HCT116 (cell line): ENCODE results near the gene CDK18. TPM values are rescaled to one million over a fixed set of nuclear protein-coding genes. Genes with fewer than 3 reads are reported as not detected.

ENCODE experiments used
- ATAC-seq: fragments of 200-7000 bp; cut with Tn5 transposase; 2 replicates; pipeline ENCODE4 v1.9.1; 2020; ENCODE audit warnings: mild to moderate bottlenecking, moderate library complexity
- BruUV-seq: library from RNA; stranded (reverse); fragments of 400-500 nt; replicated peaks from 2 replicates; lab custom pipeline; 2021; lab: Mats Ljungman, UMichigan
- CTCF ChIA-PET: fragments of 300-600 bp; sonication (Branson Sonifier 250); formaldehyde crosslinking; loops from one replicate; lab custom pipeline; 2021; ENCODE audit warnings: antibody characterized with exemption; lab: Charles Lee
- POLR2A ChIA-PET: fragments of 300-600, 350-600 bp; sonication (Branson Sonifier 250); formaldehyde crosslinking; loops from one replicate; lab custom pipeline; 2021; ENCODE audit warnings: antibody characterized with exemption; lab: Charles Lee
- RAD21 ChIA-PET, 2 experiments: fragments of 300-600 bp; sonication (Branson Sonifier 250); formaldehyde crosslinking; loops; one replicate each; lab custom pipeline; 2023; ENCODE audit warnings: low total read pairs in 2 of 2; ENCODE audit not compliant: uncharacterized antibody in 2 of 2, unreplicated experiment in 2 of 2, low non-redundant PET in 1 of 2; lab: Charles Lee
- DNase-seq: peaks from one replicate; pipeline ENCODE4 v3.0.0-alpha.2; 2010; ENCODE audit warnings: low read depth, low spot score
- H2AFZ ChIP-seq: fragments of 200-600 bp; shearing (Covaris generic), sonication (generic); 2 replicates; pipeline ENCODE4 v1.6.1; 2017; ENCODE audit warnings: low read depth, mixed run types, mixed read lengths, antibody characterized with exemption, low read length; ENCODE audit not compliant: poor library complexity, severe bottlenecking
- H3K27ac ChIP-seq: 2 replicates; pipeline ENCODE4 v1.5.1; 2012; ENCODE audit warnings: low read depth, low read length
- H3K27me3 ChIP-seq: fragments of 200-600 bp; sonication (generic); 2 replicates; pipeline ENCODE4 v1.6.1; 2016; ENCODE audit warnings: mixed run types, low read length, mixed read lengths; ENCODE audit not compliant: insufficient read depth
- H3K36me3 ChIP-seq, 2 experiments: fragments of 200-500 bp in 1 of 2; fragments of 200-600 bp in 1 of 2; sonication (Bioruptor generic) in 1 of 2; sonication (generic) in 1 of 2; 2 replicates each; pipeline versions ENCODE4 v1.5.1 to v1.6.1; 2014 to 2016; ENCODE audit warnings: low read length in 2 of 2, inconsistent platforms in 1 of 2, mixed read lengths in 1 of 2, mixed run types in 1 of 2; ENCODE audit not compliant: insufficient read depth in 2 of 2, control insufficient read depth in 1 of 2
- H3K4me1 ChIP-seq, 2 experiments: fragments of 200-600 bp in 1 of 2; sonication (generic) in 1 of 2; 2 replicates each; pipeline versions ENCODE4 v1.5.1 to v1.6.1; 2012 to 2017; ENCODE audit warnings: low read length in 2 of 2, inconsistent platforms in 1 of 2, mild to moderate bottlenecking in 1 of 2, mixed read lengths in 1 of 2, mixed run types in 1 of 2, moderate library complexity in 1 of 2; ENCODE audit not compliant: insufficient read depth in 2 of 2, control insufficient read depth in 1 of 2
- H3K4me2 ChIP-seq: fragments of 200-600 bp; sonication (generic); 2 replicates; pipeline ENCODE4 v1.6.1; 2017; ENCODE audit warnings: mixed run types, low read length, mixed read lengths
- H3K4me3 ChIP-seq, 2 experiments: fragments of 200-600 bp in 1 of 2; sonication (generic) in 1 of 2; replicated peaks in 1 of 2; 2 replicates each; pipeline ENCODE4 v1.5.1; 2011 to 2016; ENCODE audit warnings: low read length in 2 of 2, control low read depth in 1 of 2, low read depth in 1 of 2, mild to moderate bottlenecking in 1 of 2, mixed read lengths in 1 of 2, mixed run types in 1 of 2
- H3K79me2 ChIP-seq: fragments of 200-600 bp; sonication (generic); 2 replicates; pipeline ENCODE4 v1.6.1; 2017; ENCODE audit warnings: mild to moderate bottlenecking, mixed run types, low read length, moderate library complexity, mixed read lengths; ENCODE audit not compliant: insufficient read depth
- H3K9ac ChIP-seq: fragments of 200-600 bp; sonication (generic); 2 replicates; pipeline ENCODE4 v1.6.1; 2016; ENCODE audit warnings: low read length, mixed read lengths
- H3K9me2 ChIP-seq: fragments of 200-600 bp; sonication (generic), shearing (Covaris generic); 2 replicates; pipeline ENCODE4 v1.6.1; 2017; ENCODE audit warnings: mixed run types, mild to moderate bottlenecking, moderate library complexity; ENCODE audit not compliant: insufficient read depth
- H3K9me3 ChIP-seq, 2 experiments: fragments of 200-500 bp in 1 of 2; fragments of 200-600 bp in 1 of 2; sonication (Bioruptor generic) in 1 of 2; sonication (generic) in 1 of 2; 2 replicates each; pipeline ENCODE4 v1.6.1; 2014 to 2017; ENCODE audit warnings: low read length in 2 of 2, mixed read lengths in 2 of 2, inconsistent platforms in 1 of 2, low read depth in 1 of 2, mild to moderate bottlenecking in 1 of 2, mixed run types in 1 of 2, moderate library complexity in 1 of 2; ENCODE audit not compliant: control insufficient read depth in 1 of 2, insufficient read depth in 1 of 2
- H4K20me1 ChIP-seq: fragments of 200-600 bp; sonication (generic), shearing (Covaris generic); 2 replicates; pipeline ENCODE4 v1.6.1; 2017; ENCODE audit warnings: mixed run types, mild to moderate bottlenecking, moderate library complexity; ENCODE audit not compliant: insufficient read depth
- ATF3 ChIP-seq: IDR thresholded peaks from 2 replicates; pipeline ENCODE4 v1.6.1; 2012
- CBX3 ChIP-seq: IDR thresholded peaks from 2 replicates; pipeline ENCODE4 v1.6.1; 2012; ENCODE audit warnings: low read depth
- CEBPB ChIP-seq: IDR thresholded peaks from 2 replicates; pipeline ENCODE4 v1.6.1; 2012; ENCODE audit warnings: low read depth
- CTCF ChIP-seq, 3 experiments: fragments of 200-600 bp in 1 of 3; sonication (generic) in 1 of 3; IDR thresholded peaks in 2 of 3; conservative IDR thresholded peaks in 1 of 3; 2 replicates each; pipeline ENCODE4 v1.5.1; 2012 to 2017; ENCODE audit warnings: low read depth in 2 of 3, low read length in 2 of 3, antibody characterized with exemption in 1 of 3, borderline replicate concordance in 1 of 3, control low read depth in 1 of 3, mild to moderate bottlenecking in 1 of 3, mixed read lengths in 1 of 3, mixed run types in 1 of 3, moderate library complexity in 1 of 3; ENCODE audit not compliant: insufficient read depth in 1 of 3
- EGR1 ChIP-seq: IDR thresholded peaks from 2 replicates; pipeline ENCODE4 v1.6.1; 2012; ENCODE audit warnings: low read depth
- EZH2 ChIP-seq: fragments of 200-600 bp; sonication (generic); IDR thresholded peaks from 2 replicates; pipeline ENCODE4 v1.6.1; 2017; ENCODE audit warnings: antibody characterized with exemption, mixed run types
- EZH2phosphoT487 ChIP-seq: fragments of 200-600 bp; IDR thresholded peaks from 2 replicates; pipeline ENCODE4 v1.6.1; 2018; ENCODE audit warnings: antibody characterized with exemption, borderline replicate concordance
- POLR2AphosphoS5 ChIP-seq: IDR thresholded peaks from 2 replicates; pipeline ENCODE4 v1.6.1; 2011; ENCODE audit warnings: mild to moderate bottlenecking, low read depth, low read length, moderate library complexity
- RAD21 ChIP-seq: IDR thresholded peaks from 2 replicates; pipeline ENCODE4 v1.6.1; 2012; ENCODE audit warnings: low read depth, mild to moderate bottlenecking
- REST ChIP-seq: IDR thresholded peaks from 2 replicates; pipeline ENCODE4 v1.6.1; 2012; ENCODE audit warnings: low read depth
- intact Hi-C: fragments of 100-400 bp; cut with micrococcal nuclease; formaldehyde crosslinking; loops from 2 replicates; pipeline ENCODE4 v1.10.0; 2022
- total RNA-seq: library from RNA; stranded (reverse); gene quantifications from one replicate; pipeline ENCODE4 v1.2.1, GENCODE V29; 2021; ENCODE audit not compliant: unreplicated experiment

The CDK18 gene
- total RNA-seq, 1 experiment from 2014 or later: 32.0 TPM

- POLR2A ChIA-PET: no interaction called here
- no peak overlapping the region for H3K9ac ChIP-seq
- H4K20me1 ChIP-seq: no peaks in the 10 kb centered on the region
- no peaks in the 10 kb centered on the region for H3K4me1 ChIP-seq
- ATAC-seq (no peak), DNase-seq (no peak)
- no peak overlapping the region for H3K27ac ChIP-seq
- H3K4me2 ChIP-seq: no peak overlapping the region
- H3K9me3 ChIP-seq: no peaks in the 10 kb centered on the region
- CTCF ChIA-PET: no interaction called here
- intact Hi-C loops: no loop called here
- RAD21 ChIA-PET: no interaction called here
- H3K27me3 ChIP-seq: peaks cover 11% of the 10 kb centered on the region; the same call in 1 of the 2 replicates
- no TSS peak for BruUV-seq
- no peaks in the 10 kb centered on the region for H3K79me2 ChIP-seq
- TF ChIP-seq REST: no peak
- H3K9me2 ChIP-seq: no peaks in the 10 kb centered on the region
- no peak overlapping the region for H2AFZ ChIP-seq
- no peaks in the 10 kb centered on the region for H3K36me3 ChIP-seq
- H3K4me3 ChIP-seq: no peak overlapping the region
Measured at GRCh38 chr1:205575294-205575885, 70.9 kb downstream of the CDK18 start.

GRCh38 chr1:205576011-205576410 is 71.5 kb downstream of the CDK18 start:
- Histone ChIP-seq H3K9me2 (no peaks in the 10 kb centered on the region), H3K9ac (no peak overlapping the region), H3K79me2 (no peaks in the 10 kb centered on the region), H3K36me3 (no peaks in the 10 kb centered on the region), H4K20me1 (no peaks in the 10 kb centered on the region), H3K27ac (no peak overlapping the region), H3K4me2 (no peak overlapping the region), H3K4me1 (no peaks in the 10 kb centered on the region), H3K9me3 (no peaks in the 10 kb centered on the region), H3K27me3 (peaks cover 11% of the 10 kb centered on the region; the same call in 1 of the 2 replicates), H2AFZ (no peak overlapping the region), H3K4me3 (no peak overlapping the region)
- ATAC-seq (no peak), DNase-seq (no peak)
- intact Hi-C loops: no loop called here
- ChIA-PET RAD21 (no interaction called here), POLR2A (no interaction called here), CTCF (no interaction called here)
- BruUV-seq: no TSS peak
- TF ChIP-seq RAD21: no peak
- no peak for TF ChIP-seq REST
- no peak for TF ChIP-seq EGR1
- TF ChIP-seq ATF3: no peak
- TF ChIP-seq CEBPB: no peak
- TF ChIP-seq POLR2AphosphoS5: no peak
- no peak for TF ChIP-seq CBX3
- TF ChIP-seq EZH2: no peak
- TF ChIP-seq CTCF (IDR thresholded peaks at IDR 0.05 in 2 of 3, conservative IDR thresholded peaks at IDR 0.05 in 1 of 3; ENCODE audit: borderline replicate concordance in 1 of 3, insufficient read depth in 1 of 3, low read depth in 2 of 3, low read length in 2 of 3): no peak
- no peak for TF ChIP-seq EZH2phosphoT487
